ENCODE measurements around the gene BRINP3. TPM values are rescaled to one million over a fixed set of nuclear protein-coding genes. Genes with fewer than 3 reads are reported as not detected.

Gene BRINP3
- total RNA-seq, 4 donors from 2014 or later, result 3.5 to 34.1 (median 9.5) TPM

DNA sequence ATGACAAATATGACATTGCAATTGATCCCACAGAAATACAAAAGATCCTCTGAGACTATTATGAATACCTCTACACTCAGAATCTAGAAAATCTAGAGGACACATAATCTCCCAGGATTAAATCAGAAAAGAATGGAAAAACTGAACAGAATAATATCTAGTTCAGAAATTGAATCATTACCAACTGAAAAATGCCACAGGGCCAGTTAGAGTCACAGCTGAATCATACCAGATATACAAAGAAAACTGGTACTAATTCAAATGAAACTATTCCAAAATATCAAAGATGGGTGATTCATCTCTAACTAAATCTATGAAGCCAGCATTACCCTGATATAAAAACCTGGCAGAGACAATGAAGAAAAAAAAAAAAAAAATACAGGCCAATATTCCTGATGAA is 149.3 kb downstream of the BRINP3 start:
- Histone ChIP-seq H3K4me3 (no peak overlapping the region), H3K27ac (replicated peaks in 1 of 4) (no peak overlapping the region), H3K27me3 (no peaks in the 10 kb centered on the region), H3K4me1 (no peaks in the 10 kb centered on the region), H3K36me3 (no peaks in the 10 kb centered on the region), H3K9me3 (no peaks in the 10 kb centered on the region)
- intact Hi-C loops (cut with DNase I), result no loop called here
- TF ChIP-seq POLR2A (IDR thresholded peaks at IDR 0.05; ENCODE audit: low read depth) (no peak), POLR2AphosphoS5 (IDR thresholded peaks at IDR 0.05) (no peak), EP300 (IDR thresholded peaks at IDR 0.05) (no peak)
- TF ChIP-seq, protein P1, sequence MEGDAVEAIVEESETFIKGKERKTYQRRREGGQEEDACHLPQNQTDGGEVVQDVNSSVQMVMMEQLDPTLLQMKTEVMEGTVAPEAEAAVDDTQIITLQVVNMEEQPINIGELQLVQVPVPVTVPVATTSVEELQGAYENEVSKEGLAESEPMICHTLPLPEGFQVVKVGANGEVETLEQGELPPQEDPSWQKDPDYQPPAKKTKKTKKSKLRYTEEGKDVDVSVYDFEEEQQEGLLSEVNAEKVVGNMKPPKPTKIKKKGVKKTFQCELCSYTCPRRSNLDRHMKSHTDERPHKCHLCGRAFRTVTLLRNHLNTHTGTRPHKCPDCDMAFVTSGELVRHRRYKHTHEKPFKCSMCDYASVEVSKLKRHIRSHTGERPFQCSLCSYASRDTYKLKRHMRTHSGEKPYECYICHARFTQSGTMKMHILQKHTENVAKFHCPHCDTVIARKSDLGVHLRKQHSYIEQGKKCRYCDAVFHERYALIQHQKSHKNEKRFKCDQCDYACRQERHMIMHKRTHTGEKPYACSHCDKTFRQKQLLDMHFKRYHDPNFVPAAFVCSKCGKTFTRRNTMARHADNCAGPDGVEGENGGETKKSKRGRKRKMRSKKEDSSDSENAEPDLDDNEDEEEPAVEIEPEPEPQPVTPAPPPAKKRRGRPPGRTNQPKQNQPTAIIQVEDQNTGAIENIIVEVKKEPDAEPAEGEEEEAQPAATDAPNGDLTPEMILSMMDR (IDR thresholded peaks at IDR 0.05), result no peak
- DNase-seq (ENCODE audit: extremely low spot score), result no peak

DNA sequence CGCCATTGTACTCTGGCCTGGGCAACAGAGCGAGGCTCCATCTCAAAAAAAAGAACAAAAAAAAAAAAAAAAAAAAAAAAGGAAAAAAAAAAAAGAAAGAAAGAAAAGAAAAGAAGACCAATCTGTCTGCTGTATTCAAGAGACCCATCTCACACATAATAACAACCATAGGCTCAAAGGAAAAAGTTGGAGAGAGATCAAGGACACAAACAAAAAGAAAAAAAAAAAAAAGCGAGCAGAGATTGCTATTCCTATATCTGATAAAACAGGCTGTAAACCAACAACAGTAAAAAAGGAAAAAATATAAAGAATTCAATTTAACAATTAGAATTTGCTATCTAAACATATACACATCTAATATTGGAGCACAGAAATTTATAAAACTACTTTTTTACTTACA is 150.4 kb downstream of the BRINP3 start:
- no peaks in the 10 kb centered on the region for H3K4me1 ChIP-seq
- no peak overlapping the region for H3K27ac ChIP-seq (replicated peaks in 1 of 4)
- intact Hi-C loops (cut with DNase I), result no loop called here
- no peak overlapping the region for H3K4me3 ChIP-seq
- no peaks in the 10 kb centered on the region for H3K36me3 ChIP-seq
- no peaks in the 10 kb centered on the region for H3K27me3 ChIP-seq
- TF ChIP-seq POLR2A (IDR thresholded peaks at IDR 0.05; ENCODE audit: low read depth), result no peak
- TF ChIP-seq EP300 (IDR thresholded peaks at IDR 0.05), result no peak
- TF ChIP-seq POLR2AphosphoS5 (IDR thresholded peaks at IDR 0.05), result no peak
- TF ChIP-seq, protein P1 (IDR thresholded peaks at IDR 0.05), result no peak
- WGBS, result 89% methylated on average over 3 of the region's 3 CpGs
- no peak for DNase-seq (ENCODE audit: extremely low spot score)
- H3K9me3 ChIP-seq, result no peaks in the 10 kb centered on the region

DNA sequence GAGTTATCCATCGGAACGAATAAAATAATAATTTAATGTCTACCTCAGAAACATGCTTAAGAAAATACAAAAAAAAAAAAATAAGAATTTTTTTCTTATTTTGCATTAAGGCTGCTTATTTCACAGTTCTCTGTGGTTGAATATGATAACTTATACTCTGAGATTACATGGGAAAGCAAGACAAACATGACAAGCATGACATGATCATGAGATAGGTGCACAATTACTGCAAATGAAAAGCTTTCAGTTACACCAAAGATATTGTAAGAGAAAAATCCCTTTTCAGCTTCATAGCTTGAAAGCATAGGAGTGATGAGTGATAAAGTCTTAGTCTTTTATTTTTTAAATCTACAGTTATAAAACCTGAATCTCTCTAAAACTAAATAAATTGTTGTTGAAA is 154.1 kb downstream of the BRINP3 start:
- no peak for TF ChIP-seq POLR2A (IDR thresholded peaks at IDR 0.05; ENCODE audit: low read depth)
- TF ChIP-seq POLR2AphosphoS5 (IDR thresholded peaks at IDR 0.05), result no peak
- TF ChIP-seq, protein P1 (IDR thresholded peaks at IDR 0.05), result no peak
- no peak for TF ChIP-seq EP300 (IDR thresholded peaks at IDR 0.05)
- Histone ChIP-seq H3K4me1 (no peaks in the 10 kb centered on the region), H3K4me3 (no peak overlapping the region), H3K27me3 (no peaks in the 10 kb centered on the region), H3K36me3 (no peaks in the 10 kb centered on the region), H3K9me3 (no peaks in the 10 kb centered on the region), H3K27ac (replicated peaks in 1 of 4) (no peak overlapping the region)
- intact Hi-C loops (cut with DNase I), result no loop called here
- 84% methylated on average over 2 of the region's 2 CpGs for whole genome bisulfite sequencing
- no peak for DNase-seq (ENCODE audit: extremely low spot score)

DNA sequence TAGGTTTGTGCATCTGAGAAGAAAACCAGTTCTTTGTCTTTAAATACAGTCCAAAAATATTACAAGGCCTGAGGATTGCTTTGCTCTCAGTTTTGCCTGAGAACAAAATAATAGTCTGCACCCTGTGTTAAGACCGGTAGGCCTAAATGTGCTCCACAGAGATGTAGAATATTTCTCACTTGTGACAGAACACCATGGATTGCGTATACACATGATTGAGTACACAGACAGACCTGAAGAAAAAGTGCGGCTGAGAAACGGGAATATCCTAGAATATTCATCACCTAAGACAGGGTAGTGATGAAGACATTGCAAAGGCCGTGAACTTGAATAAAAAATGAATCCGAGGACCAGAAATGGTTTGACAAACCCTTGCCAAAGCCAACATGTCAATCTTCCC is 155.4 kb downstream of the BRINP3 start:
- H3K27ac ChIP-seq (replicated peaks in 1 of 4), result no peak overlapping the region
- TF ChIP-seq POLR2AphosphoS5 (IDR thresholded peaks at IDR 0.05), result no peak
- no peak for TF ChIP-seq EP300 (IDR thresholded peaks at IDR 0.05)
- TF ChIP-seq POLR2A (IDR thresholded peaks at IDR 0.05; ENCODE audit: low read depth), result no peak
- TF ChIP-seq, protein P1 (IDR thresholded peaks at IDR 0.05), result no peak
- no peak overlapping the region for H3K4me3 ChIP-seq
- no peak for DNase-seq (ENCODE audit: extremely low spot score)
- intact Hi-C loops (cut with DNase I), result no loop called here
- H3K9me3 ChIP-seq, result no peaks in the 10 kb centered on the region
- WGBS, result 80% methylated on average over 6 of the region's 6 CpGs
- no peaks in the 10 kb centered on the region for H3K27me3 ChIP-seq
- no peaks in the 10 kb centered on the region for H3K36me3 ChIP-seq
- no peaks in the 10 kb centered on the region for H3K4me1 ChIP-seq

DNA sequence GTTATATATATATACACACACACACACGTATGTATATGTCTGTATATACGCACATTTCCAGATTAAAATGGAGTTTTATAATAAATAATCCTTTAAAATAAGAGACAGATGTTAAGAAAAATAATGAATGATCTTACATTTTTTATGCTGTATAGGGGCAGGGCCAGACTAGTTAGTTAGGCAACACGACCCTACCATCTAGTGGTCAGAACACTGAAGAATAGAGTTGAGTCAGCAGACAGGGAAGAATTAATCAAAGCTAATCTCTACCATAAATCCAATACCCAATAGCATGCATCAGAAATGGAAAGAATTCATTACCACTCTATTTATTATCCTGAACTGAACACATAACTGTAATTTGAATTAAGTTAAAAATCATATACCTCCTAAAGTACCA is 156.7 kb downstream of the BRINP3 start:
- 82% methylated on average over 3 of the region's 3 CpGs for WGBS
- TF ChIP-seq EP300 (IDR thresholded peaks at IDR 0.05), result no peak
- TF ChIP-seq, protein P1 (IDR thresholded peaks at IDR 0.05), result no peak
- no peak for TF ChIP-seq POLR2A (IDR thresholded peaks at IDR 0.05; ENCODE audit: low read depth)
- TF ChIP-seq POLR2AphosphoS5 (IDR thresholded peaks at IDR 0.05), result no peak

More for the DNA sequence above, 156.7 kb downstream of the BRINP3 start:
- no peaks in the 10 kb centered on the region for H3K27me3 ChIP-seq
- DNase-seq (ENCODE audit: extremely low spot score), result no peak
- H3K4me1 ChIP-seq, result no peaks in the 10 kb centered on the region
- no peaks in the 10 kb centered on the region for H3K36me3 ChIP-seq
- H3K4me3 ChIP-seq, result no peak overlapping the region
- no peak overlapping the region for H3K27ac ChIP-seq (replicated peaks in 1 of 4)
- no peaks in the 10 kb centered on the region for H3K9me3 ChIP-seq
- intact Hi-C loops (cut with DNase I), result no loop called here

All from esophagus muscularis mucosa (tissue), 4 donors.